SK-N-MC (cell line): Measurements from ENCODE around the gene CCDC154.

Experiments used
- DNase-seq: peaks from one replicate; pipeline ENCODE4 v3.0.0-alpha.2; 2011; ENCODE audit warnings: low read depth, low spot score
- H3K27ac ChIP-seq: fragments of 200-600 bp; sonication (generic); 2 replicates; pipeline ENCODE4 v1.5.1; 2016; ENCODE audit warnings: mixed run types
- H3K36me3 ChIP-seq: fragments of 200-600 bp; sonication (generic); 2 replicates; pipeline ENCODE4 v1.6.1; 2017; ENCODE audit warnings: antibody characterized with exemption, low read length, mixed read lengths; ENCODE audit not compliant: insufficient read depth
- H3K4me3 ChIP-seq: fragments of 200-600 bp; sonication (generic); 2 replicates; pipeline ENCODE4 v1.5.1; 2016
- H3K9ac ChIP-seq: fragments of 200-600 bp; sonication (generic); 2 replicates; pipeline ENCODE4 v1.8.0; 2017; ENCODE audit warnings: mixed run types, mixed read lengths; ENCODE audit not compliant: insufficient read length
- H3K9me3 ChIP-seq: fragments of 200-600 bp; sonication (generic); 2 replicates; pipeline ENCODE4 v1.6.1; 2017; ENCODE audit warnings: low read depth, mild to moderate bottlenecking, antibody characterized with exemption, low read length, moderate library complexity, mixed read lengths
- EZH2 ChIP-seq: fragments of 200-600 bp; sonication (generic); IDR thresholded peaks from one replicate; pipeline ENCODE4 v1.6.1; 2017; ENCODE audit warnings: antibody characterized with exemption
- FOXP2 ChIP-seq: optimal IDR thresholded peaks from 2 replicates; pipeline ENCODE3; 2011; ENCODE audit warnings: mild to moderate bottlenecking, moderate library complexity; ENCODE audit not compliant: insufficient read depth; ENCODE audit errors: extremely low read length, control extremely low read depth
- POLR2AphosphoS5 ChIP-seq: IDR thresholded peaks from 2 replicates; pipeline ENCODE4 v1.6.1; 2012; ENCODE audit warnings: mild to moderate bottlenecking, low read depth, low read length, borderline replicate concordance

Gene CCDC154

DNA sequence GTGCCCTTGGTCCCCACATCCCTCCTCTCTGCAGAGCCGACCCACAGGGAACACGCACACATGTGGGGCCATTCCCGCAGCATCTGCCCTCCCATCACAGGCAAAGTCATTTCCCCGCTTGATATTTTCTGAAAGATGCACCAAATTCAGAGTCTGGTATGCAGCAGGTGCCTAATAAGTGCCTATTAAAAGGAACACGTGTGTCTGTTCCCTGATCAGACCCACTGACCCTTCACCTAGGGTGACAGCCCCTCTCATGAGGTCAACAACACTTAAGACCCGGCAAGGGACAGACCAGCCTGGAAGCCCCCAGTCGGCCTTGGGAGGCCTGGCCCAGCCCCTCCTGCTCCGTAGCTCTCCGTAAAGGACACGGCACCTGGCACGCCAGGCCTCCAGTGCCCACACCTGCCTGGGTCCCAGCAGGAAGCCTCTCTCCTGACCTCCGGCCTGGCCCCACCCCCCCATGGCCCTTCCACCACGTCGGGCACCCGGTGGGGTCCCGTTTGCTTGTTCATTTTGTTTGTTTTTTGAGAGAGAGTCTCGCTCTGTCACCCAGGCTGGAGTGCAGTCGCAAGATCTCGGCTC is 49.9 kb downstream of the CCDC154 start:
- no peak overlapping the region for H3K27ac ChIP-seq
- H3K9ac ChIP-seq = no peak overlapping the region
- no peak for DNase-seq
- no peak for TF ChIP-seq POLR2AphosphoS5
- no peak for TF ChIP-seq EZH2
- TF ChIP-seq FOXP2 = no peak
- no peaks in the 10 kb centered on the region for H3K9me3 ChIP-seq
- no peaks in the 10 kb centered on the region for H3K36me3 ChIP-seq
- H3K4me3 ChIP-seq = no peak overlapping the region

DNA sequence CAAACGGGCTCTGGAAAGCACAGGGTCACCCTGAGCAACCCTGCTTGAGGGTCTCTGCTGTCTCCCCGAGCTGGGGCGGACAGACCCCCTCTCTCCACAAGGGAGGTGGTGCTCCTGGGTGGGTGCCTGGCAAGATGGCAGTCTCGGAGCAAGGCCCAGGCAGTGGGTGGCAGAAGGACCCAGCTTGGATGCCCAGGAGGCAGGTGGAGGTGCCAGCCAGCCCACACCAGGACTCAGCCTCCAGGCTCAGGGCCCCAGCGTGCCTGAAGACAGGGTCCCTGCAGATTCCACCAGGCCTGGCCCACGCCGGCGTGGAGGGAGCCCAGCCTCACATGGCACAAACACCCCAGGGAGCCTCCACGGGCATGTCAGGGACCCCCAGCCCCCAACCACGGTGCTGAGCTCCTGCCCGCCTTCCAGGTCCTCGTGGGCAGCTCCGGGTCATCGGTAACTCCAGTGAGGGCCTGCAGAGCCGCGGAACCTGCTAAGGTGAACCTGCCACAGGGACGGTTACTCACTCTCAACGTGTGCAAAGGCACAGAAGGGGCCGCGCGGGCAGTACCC is 50.7 kb downstream of the CCDC154 start:
- TF ChIP-seq FOXP2 (no peak), POLR2AphosphoS5 (no peak), EZH2 (no peak)
- Histone ChIP-seq H3K27ac (no peak overlapping the region), H3K9me3 (no peaks in the 10 kb centered on the region), H3K9ac (no peak overlapping the region), H3K4me3 (no peak overlapping the region), H3K36me3 (no peaks in the 10 kb centered on the region)
- no peak for DNase-seq

- no peak overlapping the region for H3K27ac ChIP-seq
- no peak overlapping the region for H3K9ac ChIP-seq
- no peak for DNase-seq
- no peak overlapping the region for H3K4me3 ChIP-seq
- H3K36me3 ChIP-seq = no peaks in the 10 kb centered on the region
- TF ChIP-seq EZH2 (no peak), POLR2AphosphoS5 (no peak), FOXP2 (no peak)
- H3K9me3 ChIP-seq = no peaks in the 10 kb centered on the region
These were observed 51.5 kb downstream of the CCDC154 start for GRCh38 chr16:1392826-1393225.

DNA sequence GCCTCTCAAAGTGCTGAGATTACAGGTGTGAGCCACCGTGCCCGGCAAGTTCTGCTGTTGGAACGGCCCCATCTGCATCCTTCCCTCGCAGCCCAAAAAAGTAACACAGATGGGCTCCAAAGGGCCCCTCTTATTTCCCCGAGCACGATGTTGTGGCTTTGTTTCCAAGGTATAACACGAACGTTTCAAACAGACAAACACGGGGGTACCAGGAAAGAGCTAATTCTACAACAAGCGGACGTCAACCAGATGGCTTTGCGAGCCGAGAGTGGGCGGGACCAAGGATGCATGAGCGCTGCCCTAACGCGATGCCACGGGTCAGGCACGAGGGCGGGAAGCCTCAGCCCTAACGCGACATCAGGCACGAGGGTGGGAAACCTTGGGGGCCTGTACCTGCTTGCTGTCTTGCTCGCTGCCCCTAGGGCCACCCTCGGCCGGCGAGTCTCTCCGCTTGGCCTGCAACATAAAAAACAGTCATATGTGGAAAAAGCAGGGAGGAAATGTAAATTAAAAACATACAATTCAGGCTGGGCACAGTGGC is 54.0 kb downstream of the CCDC154 start:
- H3K27ac ChIP-seq = no peak overlapping the region
- H3K4me3 ChIP-seq = no peak overlapping the region
- no peak for DNase-seq
- H3K9ac ChIP-seq = no peak overlapping the region
- H3K36me3 ChIP-seq = no peaks in the 10 kb centered on the region
- TF ChIP-seq FOXP2 (no peak), EZH2 (no peak), POLR2AphosphoS5 (no peak)
- H3K9me3 ChIP-seq = no peaks in the 10 kb centered on the region

DNA sequence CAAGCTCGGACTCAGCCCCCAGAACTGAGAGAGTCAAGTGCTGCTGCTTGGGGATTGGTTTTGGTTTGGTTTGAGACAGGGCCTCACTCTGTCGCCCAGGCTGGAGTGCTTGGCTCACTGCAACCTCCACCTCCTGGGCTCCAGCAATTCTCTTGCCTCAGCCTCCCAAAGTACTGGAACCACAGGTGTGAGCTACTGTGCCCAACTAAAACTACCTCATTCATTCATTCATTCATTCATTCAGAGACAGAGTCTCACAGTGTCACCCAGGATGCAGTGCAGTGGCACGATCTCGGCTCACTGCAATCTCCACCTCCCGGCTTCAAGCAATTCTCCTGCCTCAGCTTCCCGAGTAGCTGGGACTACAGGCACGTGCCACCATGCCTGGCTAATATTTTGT is 54.6 kb downstream of the CCDC154 start:
- Histone ChIP-seq H3K36me3 (no peaks in the 10 kb centered on the region), H3K4me3 (no peak overlapping the region), H3K27ac (no peak overlapping the region), H3K9ac (no peak overlapping the region), H3K9me3 (no peaks in the 10 kb centered on the region)
- no peak for DNase-seq
- TF ChIP-seq POLR2AphosphoS5 (no peak), EZH2 (no peak), FOXP2 (no peak)

DNA sequence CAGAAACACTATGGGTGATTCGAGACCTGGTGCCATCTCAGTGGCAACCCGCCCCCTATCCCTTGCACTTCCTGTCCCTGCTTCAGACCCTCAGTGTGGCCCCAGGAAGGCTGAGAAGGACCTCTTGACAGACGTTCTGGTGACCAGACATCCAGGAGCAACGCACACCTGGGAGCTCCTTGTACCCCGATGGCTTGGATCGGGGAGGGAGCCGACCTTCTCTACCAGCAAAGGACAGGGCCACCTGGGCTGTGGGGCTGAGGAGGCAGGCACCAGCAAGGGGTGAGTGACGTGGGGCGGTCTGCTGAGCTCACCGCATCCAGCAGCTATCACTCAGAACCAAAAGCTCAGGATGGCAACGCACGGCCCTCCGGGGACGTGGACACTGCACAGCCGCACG is 57.0 kb downstream of the CCDC154 start:
- no peak overlapping the region for H3K27ac ChIP-seq
- no peak overlapping the region for H3K9ac ChIP-seq
- no peak for TF ChIP-seq POLR2AphosphoS5
- no peak for TF ChIP-seq EZH2
- no peak for TF ChIP-seq FOXP2
- no peak overlapping the region for H3K4me3 ChIP-seq
- DNase-seq = no peak
- H3K36me3 ChIP-seq = no peaks in the 10 kb centered on the region
- H3K9me3 ChIP-seq = no peaks in the 10 kb centered on the region

DNA sequence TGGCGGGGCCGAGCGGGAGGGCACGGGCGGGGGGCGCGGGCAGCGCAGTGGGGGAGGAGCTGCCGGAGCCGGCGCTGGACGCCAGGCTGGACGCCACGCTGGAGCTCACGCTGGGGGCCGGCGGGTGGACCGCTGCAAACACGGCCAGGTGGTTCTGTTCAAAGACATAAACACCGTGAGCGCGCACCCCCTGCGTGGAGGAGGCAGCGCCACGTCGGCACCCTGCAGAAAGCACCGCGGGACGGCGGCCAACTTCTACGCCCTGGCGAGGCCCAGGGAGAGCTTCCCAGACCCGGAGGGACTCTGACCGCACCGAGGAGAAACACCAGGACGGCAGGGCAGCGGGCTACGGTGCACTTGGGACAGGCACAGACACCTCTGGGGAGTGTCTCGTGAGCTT is 59.1 kb downstream of the CCDC154 start:
- H3K4me3 ChIP-seq = no peak overlapping the region
- H3K36me3 ChIP-seq = no peaks in the 10 kb centered on the region
- H3K27ac ChIP-seq = no peak overlapping the region
- TF ChIP-seq POLR2AphosphoS5 = no peak
- TF ChIP-seq EZH2 = no peak
- no peak for TF ChIP-seq FOXP2
- H3K9me3 ChIP-seq = no peaks in the 10 kb centered on the region
- DNase-seq = no peak
- no peak overlapping the region for H3K9ac ChIP-seq
